GM18951 (cell line): ENCODE results near the gene TMEM212.

Experiments
- POLR2A ChIP-seq: IDR thresholded peaks from 4 replicates; pipeline ENCODE4 v1.6.1; 2011; ENCODE audit warnings: mild to moderate bottlenecking; ENCODE audit not compliant: insufficient read length, insufficient read depth; ENCODE audit errors: extremely low read depth
- in situ Hi-C: fragments of 300-500 bp; cut with MboI; formaldehyde crosslinking; loops from one replicate; pipeline ENCODE4 v1.12.0; 2022; ENCODE audit warnings: low sequenced_read_pairs, mixed read lengths, inconsistent platforms; ENCODE audit not compliant: unreplicated experiment

Gene TMEM212

GRCh38 chr3:171833789-171834460 lies 9.2 kb upstream of the TMEM212 start:
- in situ Hi-C loops: no loop called here
- no peak for TF ChIP-seq POLR2A

GRCh38 chr3:171834461-171834801 lies 8.7 kb upstream of the TMEM212 start:
- in situ Hi-C loops: no loop called here
- no peak for TF ChIP-seq POLR2A

- no peak for TF ChIP-seq POLR2A
- in situ Hi-C loops: no loop called here
Observed at GRCh38 chr3:171835116-171835515, 8.0 kb upstream of the TMEM212 start.

GRCh38 chr3:171835613-171836012 lies 7.5 kb upstream of the TMEM212 start:
- in situ Hi-C loops: no loop called here
- TF ChIP-seq POLR2A: no peak

GRCh38 chr3:171836855-171837254 lies 6.3 kb upstream of the TMEM212 start:
- in situ Hi-C loops: no loop called here
- no peak for TF ChIP-seq POLR2A

GRCh38 chr3:171837698-171838097 lies 5.5 kb upstream of the TMEM212 start:
- in situ Hi-C loops: no loop called here

GRCh38 chr3:171838218-171838720 lies 4.9 kb upstream of the TMEM212 start:
- no peak for TF ChIP-seq POLR2A
- in situ Hi-C loops: no loop called here

More at GRCh38 chr3:171837698-171838097, 5.5 kb upstream of the TMEM212 start:
- no peak for TF ChIP-seq POLR2A

GRCh38 chr3:171839270-171839669 lies 3.9 kb upstream of the TMEM212 start:
- TF ChIP-seq POLR2A: no peak
- in situ Hi-C loops: no loop called here

- no peak for TF ChIP-seq POLR2A
- in situ Hi-C loops: no loop called here
Observed at GRCh38 chr3:171840445-171840810, 2.7 kb upstream of the TMEM212 start.

GRCh38 chr3:171840811-171841619 lies 2.1 kb upstream of the TMEM212 start:
- in situ Hi-C loops: no loop called here
- TF ChIP-seq POLR2A: no peak

- in situ Hi-C loops: no loop called here
- TF ChIP-seq POLR2A: no peak
Observed at GRCh38 chr3:171841620-171842000, 1.5 kb upstream of the TMEM212 start.

- in situ Hi-C loops: no loop called here
- TF ChIP-seq POLR2A: no peak
Observed at GRCh38 chr3:171844873-171845272, 1.7 kb downstream of the TMEM212 start.

GRCh38 chr3:171845481-171846284 lies 2.5 kb downstream of the TMEM212 start:
- in situ Hi-C loops: no loop called here
- no peak for TF ChIP-seq POLR2A
